Karpas-422 (cell line): ENCODE results near the gene RFNG. TPM values are rescaled to one million over a fixed set of nuclear protein-coding genes. Genes with fewer than 3 reads are reported as not detected.

ENCODE experiments used
- DNase-seq: peaks from one replicate; pipeline ENCODE4 v3.0.0-alpha.2; 2015
- H2AFZ ChIP-seq: fragments of 200-600 bp; sonication (generic); 2 replicates; pipeline ENCODE4 v1.6.1; 2014; ENCODE audit warnings: antibody characterized with exemption, low read length, mixed read lengths
- H3K27ac ChIP-seq: fragments of 200-600 bp; sonication (generic); 2 replicates; pipeline ENCODE4 v1.5.1; 2014; ENCODE audit warnings: mild to moderate bottlenecking, low read length, moderate library complexity
- H3K27me3 ChIP-seq: fragments of 200-600 bp; sonication (generic); 2 replicates; pipeline ENCODE4 v1.6.1; 2014; ENCODE audit warnings: low read length, mixed read lengths
- H3K36me3 ChIP-seq: fragments of 200-600 bp; sonication (generic); 2 replicates; pipeline ENCODE4 v1.6.1; 2014; ENCODE audit warnings: low read length, mixed read lengths; ENCODE audit not compliant: insufficient read depth
- H3K4me1 ChIP-seq: fragments of 200-600 bp; sonication (generic); 2 replicates; pipeline ENCODE4 v1.6.1; 2014; ENCODE audit warnings: mild to moderate bottlenecking, low read length, mixed read lengths
- H3K4me2 ChIP-seq: fragments of 200-600 bp; sonication (generic); 2 replicates; pipeline ENCODE4 v1.6.1; 2014; ENCODE audit warnings: low read length, low read depth, mild to moderate bottlenecking; ENCODE audit not compliant: poor library complexity, severe bottlenecking
- H3K4me3 ChIP-seq: fragments of 200-600 bp; sonication (generic); 2 replicates; pipeline ENCODE4 v1.5.1; 2014; ENCODE audit warnings: mild to moderate bottlenecking, antibody characterized with exemption, low read length, mixed read lengths
- H3K79me2 ChIP-seq: fragments of 200-600 bp; sonication (generic); 2 replicates; pipeline ENCODE4 v1.6.1; 2014; ENCODE audit warnings: mild to moderate bottlenecking, low read length, mixed read lengths
- H3K9ac ChIP-seq: fragments of 200-600 bp; sonication (generic); 2 replicates; pipeline ENCODE4 v1.6.0; 2014; ENCODE audit warnings: low read length
- H3K9me2 ChIP-seq: fragments of 200-600 bp; sonication (generic), shearing (Covaris generic); replicated peaks from 2 replicates; pipeline ENCODE4 v1.6.0; 2014; ENCODE audit warnings: mild to moderate bottlenecking, low read length, moderate library complexity; ENCODE audit not compliant: insufficient read depth
- H3K9me3 ChIP-seq: fragments of 300-700, 200-600 bp; sonication (generic); 2 replicates; pipeline ENCODE4 v1.6.1; 2014; ENCODE audit warnings: low read length, mixed read lengths
- H4K20me1 ChIP-seq: fragments of 200-600 bp; sonication (generic); 2 replicates; pipeline ENCODE4 v1.6.1; 2014; ENCODE audit warnings: mild to moderate bottlenecking, antibody characterized with exemption, low read length, low read depth; ENCODE audit not compliant: insufficient read depth
- total RNA-seq: library from RNA; depleted of rRNA; stranded (reverse); fragments of >200 nt; shearing (Covaris generic); gene quantifications from 2 replicates; pipeline ENCODE4 v1.2.3, GENCODE V29; 2014; ENCODE audit warnings: low replicate concordance; rRNA removed

RFNG gene
- total RNA-seq, 1 experiment from 2014 or later: 16.5 TPM

DNA sequence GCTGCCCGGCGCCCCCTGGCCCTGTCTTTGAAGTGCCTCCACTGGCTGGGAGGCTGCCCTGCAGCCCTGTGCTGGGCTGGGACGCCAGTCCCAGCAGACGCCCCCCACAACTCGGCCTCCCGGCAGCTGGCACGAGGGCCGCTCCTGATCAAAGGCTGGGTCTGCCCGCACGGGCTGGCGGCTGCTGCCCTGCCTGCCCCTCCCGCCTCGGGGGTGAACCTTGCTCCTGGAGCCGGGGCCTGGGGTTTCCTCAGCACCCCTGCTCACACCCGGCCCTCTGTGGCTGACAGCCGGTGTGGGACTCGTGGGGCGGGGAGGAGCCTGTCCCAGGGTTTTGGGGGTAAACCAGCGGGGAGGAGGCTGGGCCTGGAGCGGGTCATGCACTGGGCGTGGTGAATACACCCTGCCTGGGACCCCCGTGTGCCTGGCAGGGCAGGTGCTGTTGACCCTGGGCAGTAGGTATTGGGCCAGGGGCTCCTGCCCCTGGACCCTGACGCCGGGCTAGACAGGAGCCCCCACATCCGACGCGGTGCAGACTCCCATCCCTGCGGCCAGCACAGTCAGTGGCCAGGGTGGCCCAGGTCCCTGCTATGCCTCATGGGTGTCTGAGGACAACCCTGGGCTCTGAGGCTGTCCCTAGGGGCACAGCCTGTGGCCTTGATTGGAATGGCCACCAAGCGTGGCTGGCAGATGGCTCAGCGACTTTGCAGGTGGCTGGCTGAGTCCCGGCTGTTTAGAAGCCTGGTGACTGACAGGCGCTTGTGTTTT lies 50.6 kb downstream of the RFNG start:
- Histone ChIP-seq H3K27me3 (no peaks in the 10 kb centered on the region), H4K20me1 (no peaks in the 10 kb centered on the region), H3K36me3 (no peaks in the 10 kb centered on the region)

DNA sequence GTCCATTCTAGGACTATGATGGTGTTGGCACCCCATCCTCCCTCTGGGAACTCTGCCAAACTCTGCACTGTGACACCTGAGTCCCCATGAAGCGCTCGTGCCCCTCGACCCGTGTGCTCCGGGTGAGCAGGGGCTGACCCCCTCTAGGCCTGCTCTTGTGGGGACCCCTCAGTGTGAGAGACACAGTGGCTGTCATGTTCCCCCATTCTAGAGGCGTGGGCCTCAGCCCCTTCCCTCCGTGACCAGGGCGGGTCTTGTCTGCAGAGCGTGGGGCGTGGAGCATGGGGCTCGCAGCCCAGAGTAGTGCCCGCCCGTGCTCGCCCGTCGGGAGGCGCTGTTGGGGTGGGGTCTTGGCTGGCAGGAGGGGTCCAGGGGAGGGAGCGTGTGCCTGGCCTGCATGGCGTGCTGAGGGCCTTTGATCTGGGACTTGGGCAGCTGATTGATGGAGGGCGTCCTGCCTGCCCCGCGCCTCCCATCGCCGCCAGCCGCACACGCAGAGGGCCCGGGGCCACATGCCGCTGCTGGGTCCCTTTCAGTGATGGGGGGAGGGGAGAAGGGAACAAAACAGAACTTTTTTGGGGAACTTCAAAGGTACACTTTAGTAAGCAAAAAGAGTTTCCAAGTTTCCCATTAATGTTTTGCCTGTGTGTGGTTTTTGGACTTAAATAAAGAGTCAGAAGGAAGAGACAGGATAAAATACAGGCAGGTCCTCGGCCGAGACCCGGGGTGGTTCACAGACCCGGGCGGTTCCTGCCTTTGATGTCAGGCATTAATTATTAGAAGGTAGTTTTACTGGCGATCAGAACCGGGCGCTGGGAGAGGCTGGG lies 51.4 kb downstream of the RFNG start:
- H4K20me1 ChIP-seq: no peaks in the 10 kb centered on the region
- H3K9me2 ChIP-seq: no peaks in the 10 kb centered on the region
- no peak overlapping the region for H3K27ac ChIP-seq
- H3K4me1 ChIP-seq: no peaks in the 10 kb centered on the region
- no peaks in the 10 kb centered on the region for H3K9me3 ChIP-seq
- H3K36me3 ChIP-seq: no peaks in the 10 kb centered on the region
- no peak overlapping the region for H3K9ac ChIP-seq
- H3K79me2 ChIP-seq: no peaks in the 10 kb centered on the region
- H2AFZ ChIP-seq: no peak overlapping the region
- H3K27me3 ChIP-seq: no peaks in the 10 kb centered on the region
- H3K4me3 ChIP-seq: no peak overlapping the region
- no peak for DNase-seq
- H3K4me2 ChIP-seq: no peak overlapping the region

More for the DNA sequence above, 50.6 kb downstream of the RFNG start:
- DNase-seq: no peak
- Histone ChIP-seq H3K27ac (no peak overlapping the region), H3K9ac (no peak overlapping the region), H3K4me1 (no peaks in the 10 kb centered on the region), H3K4me2 (no peak overlapping the region), H3K4me3 (no peak overlapping the region), H3K9me2 (no peaks in the 10 kb centered on the region), H3K79me2 (no peaks in the 10 kb centered on the region), H3K9me3 (no peaks in the 10 kb centered on the region), H2AFZ (no peak overlapping the region)

DNA sequence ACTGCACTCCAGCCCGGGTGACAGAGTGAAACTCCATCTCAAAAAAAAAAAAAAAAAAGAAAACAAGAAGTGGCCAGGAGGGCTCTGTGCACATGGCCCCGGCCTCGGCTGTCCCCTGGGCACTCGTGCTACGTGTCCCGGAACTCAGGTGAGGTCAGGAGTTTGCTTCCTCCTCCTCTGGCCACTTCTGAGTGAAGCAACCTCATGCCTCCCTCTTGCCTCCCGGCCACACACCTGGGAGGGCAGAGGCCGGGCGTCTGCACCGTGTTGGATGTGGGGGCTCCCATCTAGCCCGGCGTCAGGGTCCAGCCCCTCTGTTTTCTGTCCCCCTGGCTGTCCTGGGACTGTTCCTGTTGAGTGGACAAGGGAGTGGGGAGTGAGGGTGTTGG lies 52.0 kb downstream of the RFNG start:
- Histone ChIP-seq H3K4me2 (no peak overlapping the region), H3K9me3 (no peaks in the 10 kb centered on the region), H3K4me1 (no peaks in the 10 kb centered on the region), H3K9me2 (no peaks in the 10 kb centered on the region), H4K20me1 (no peaks in the 10 kb centered on the region), H3K79me2 (no peaks in the 10 kb centered on the region), H3K27ac (no peak overlapping the region), H3K9ac (no peak overlapping the region), H3K4me3 (no peak overlapping the region), H3K27me3 (no peaks in the 10 kb centered on the region), H3K36me3 (no peaks in the 10 kb centered on the region), H2AFZ (no peak overlapping the region)
- no peak for DNase-seq

DNA sequence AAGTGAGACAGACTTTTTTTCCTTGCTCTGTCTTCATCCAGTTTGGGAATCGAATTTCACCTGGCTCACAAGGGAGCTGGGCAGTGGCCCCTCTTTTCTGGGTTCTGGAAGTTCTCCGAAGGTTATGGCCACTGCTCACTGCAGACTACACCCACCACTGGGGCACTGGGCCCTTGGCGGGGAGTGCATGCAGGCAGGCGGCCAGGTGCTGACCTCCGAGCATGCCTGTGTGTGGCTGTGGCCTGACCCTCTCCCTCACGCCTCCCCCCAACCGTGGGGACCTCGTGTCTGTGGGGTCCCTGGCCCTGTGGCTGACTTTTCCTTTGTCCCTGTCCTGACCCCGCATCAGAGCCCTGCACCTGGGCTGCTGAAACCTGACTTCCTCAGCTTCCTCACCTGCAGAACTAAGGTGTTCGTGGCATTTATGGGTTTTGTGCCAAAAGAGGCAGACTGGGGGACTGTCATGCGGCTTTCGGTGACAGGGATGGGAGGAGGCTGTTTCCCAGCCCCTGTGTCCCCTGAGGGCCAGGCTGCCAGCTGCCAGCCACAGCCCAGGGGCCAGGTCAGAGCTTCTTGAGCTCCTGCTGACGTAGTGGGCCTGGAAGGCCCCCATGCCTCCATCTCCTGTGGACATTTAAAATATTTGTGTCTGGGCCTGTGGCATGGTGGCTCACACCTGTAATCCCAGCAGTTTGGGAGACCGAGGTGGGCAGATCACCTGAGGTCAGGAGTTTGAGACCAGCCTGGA lies 52.7 kb downstream of the RFNG start:
- Histone ChIP-seq H3K9me2 (no peaks in the 10 kb centered on the region), H3K9me3 (no peaks in the 10 kb centered on the region), H3K4me2 (no peak overlapping the region), H3K9ac (no peak overlapping the region), H3K4me3 (no peak overlapping the region), H3K4me1 (no peaks in the 10 kb centered on the region), H4K20me1 (no peaks in the 10 kb centered on the region), H3K27ac (no peak overlapping the region), H3K79me2 (no peaks in the 10 kb centered on the region), H2AFZ (no peak overlapping the region), H3K36me3 (no peaks in the 10 kb centered on the region), H3K27me3 (no peaks in the 10 kb centered on the region)
- DNase-seq: no peak

GRCh38 chr17:81998212-81998611 lies 53.4 kb downstream of the RFNG start:
- no peak for DNase-seq
- H3K27me3 ChIP-seq: no peaks in the 10 kb centered on the region
- no peak overlapping the region for H2AFZ ChIP-seq
- H3K9me2 ChIP-seq: no peaks in the 10 kb centered on the region
- no peaks in the 10 kb centered on the region for H3K79me2 ChIP-seq
- no peak overlapping the region for H3K27ac ChIP-seq
- no peaks in the 10 kb centered on the region for H4K20me1 ChIP-seq
- no peak overlapping the region for H3K4me3 ChIP-seq
- no peak overlapping the region for H3K9ac ChIP-seq
- H3K36me3 ChIP-seq: no peaks in the 10 kb centered on the region
- H3K4me1 ChIP-seq: no peaks in the 10 kb centered on the region
- H3K4me2 ChIP-seq: no peak overlapping the region
- H3K9me3 ChIP-seq: no peaks in the 10 kb centered on the region

Other genes with a start within 250 kb of the RFNG start
- gene GCGR, start 247.7 kb downstream of the RFNG start, total RNA-seq: not detected in 2 replicates
- 55.9 and 99.9 TPM in 2 replicates for gene MCRIP1, start 218.5 kb downstream of the RFNG start, total RNA-seq
- gene PPP1R27, start 216.8 kb downstream of the RFNG start, total RNA-seq: 0.25 TPM in 1 of 2 replicates, not detected in the other
- gene P4HB, start 191.3 kb downstream of the RFNG start, total RNA-seq: 175 and 263 TPM in 2 replicates
- gene ARHGDIA, start 180.5 kb downstream of the RFNG start, total RNA-seq: 68.5 and 119 TPM in 2 replicates
- gene ALYREF, start 160.2 kb downstream of the RFNG start, total RNA-seq: 70.1 and 191 TPM in 2 replicates
- gene ANAPC11, start 160.1 kb downstream of the RFNG start, total RNA-seq: 87.1 and 132 TPM in 2 replicates
- gene NPB, start 149.6 kb downstream of the RFNG start, total RNA-seq: 0.07 TPM in 1 of 2 replicates, not detected in the other
- 20.9 and 72.3 TPM in 2 replicates for gene PCYT2, start 140.4 kb downstream of the RFNG start, total RNA-seq
- 19.6 and 33.7 TPM in 2 replicates for gene SIRT7, start 133.6 kb downstream of the RFNG start, total RNA-seq
- 10.9 and 14.9 TPM in 2 replicates for gene MAFG, start 124.1 kb downstream of the RFNG start, total RNA-seq
- gene PYCR1, start 114.5 kb downstream of the RFNG start, total RNA-seq: not detected in 2 replicates
- not detected in 2 replicates for gene MYADML2, start 104.6 kb downstream of the RFNG start, total RNA-seq
- not detected in 2 replicates for gene NOTUM, start 90.6 kb downstream of the RFNG start, total RNA-seq
- gene ASPSCR1, start 74.2 kb downstream of the RFNG start, total RNA-seq: 38.7 and 39.8 TPM in 2 replicates
- gene CENPX, start 28.9 kb downstream of the RFNG start, total RNA-seq: 51.4 and 69.3 TPM in 2 replicates
- gene LRRC45, start 28.5 kb downstream of the RFNG start, total RNA-seq: 13.3 and 20.2 TPM in 2 replicates
- gene RAC3, start 20.1 kb downstream of the RFNG start, total RNA-seq: 9.6 and 9.7 TPM in 2 replicates
- gene DCXR, start 14.1 kb downstream of the RFNG start, total RNA-seq: 103 and 164 TPM in 2 replicates
- gene GPS1, start 87 bp upstream of the RFNG start, total RNA-seq: 57.1 and 110 TPM in 2 replicates
- 89.6 and 187 TPM in 2 replicates for gene DUS1L, start 14.0 kb upstream of the RFNG start, total RNA-seq
- 94.1 and 197 TPM in 2 replicates for gene FASN, start 46.4 kb upstream of the RFNG start, total RNA-seq
- gene CCDC57, start 161.0 kb upstream of the RFNG start, total RNA-seq: 31.3 and 37.4 TPM in 2 replicates
- 0.67 and 6.0 TPM in 2 replicates for gene SLC16A3, start 177.2 kb upstream of the RFNG start, total RNA-seq
- 27.1 and 30.6 TPM in 2 replicates for gene CSNK1D, start 221.9 kb upstream of the RFNG start, total RNA-seq